Peyer's patch (tissue), 4 donors: Measurements from ENCODE around the gene GSG1.

Experiments
- CTCF ChIP-seq, 6 experiments: fragments of 450-650 bp in 4 of 6; fragments of 200-600 bp in 2 of 6; sonication (generic) in 1 of 6; IDR thresholded peaks; one replicate each; pipeline ENCODE4 v1.5.1; 2017 to 2019; ENCODE audit warnings: antibody characterized with exemption in 6 of 6, mild to moderate bottlenecking in 3 of 6, moderate library complexity in 1 of 6
- POLR2A ChIP-seq, 2 donors: fragments of 450-650 bp; IDR thresholded peaks; one replicate each; pipeline ENCODE4 v1.5.1; 2017; ENCODE audit warnings: antibody characterized with exemption in 2 of 2, mild to moderate bottlenecking in 2 of 2, moderate library complexity in 2 of 2

DNA sequence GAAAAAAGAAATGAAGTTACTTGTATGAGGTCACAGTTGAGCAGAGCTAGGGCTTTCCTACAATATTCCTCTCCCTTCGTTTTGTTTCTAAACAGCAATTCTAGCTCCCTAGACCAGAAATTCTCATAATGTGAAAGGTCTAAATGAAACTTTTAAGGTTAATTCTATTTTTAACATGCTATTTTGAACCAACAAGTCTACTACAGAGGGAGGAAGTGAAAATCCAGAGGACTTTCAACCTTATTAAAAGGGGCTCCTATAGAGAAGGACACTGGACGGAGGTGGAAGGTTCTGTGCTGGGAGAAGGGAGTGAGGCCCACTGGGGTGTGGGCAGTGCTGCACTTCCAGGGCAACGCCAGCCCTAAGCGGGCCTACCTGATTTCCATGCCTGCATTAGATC lies 13.4 kb downstream of the GSG1 start:
- no peak for TF ChIP-seq CTCF (IDR thresholded peaks at IDR 0.05)
- TF ChIP-seq POLR2A (IDR thresholded peaks at IDR 0.05) = no peak
